ENCODE measurements around the gene RAPGEF1.

The RAPGEF1 gene

GRCh38 chr9:131625508-131625787 is 114.4 kb downstream of the RAPGEF1 start:
- peaks cover 71 to 100% (median 85%) of the 10 kb centered on the region in 11 experiments for H3K36me3 ChIP-seq
- H3K9me3 ChIP-seq (replicated peaks in 1 of 11) = peaks cover 0 to 16% (median 0%) of the 10 kb centered on the region in 11 experiments; a peak in 11 of 22 replicates
- H3K4me1 ChIP-seq = peaks cover 56 to 100% (median 94%) of the 10 kb centered on the region in 10 experiments
- peak overlapping the region in 3 of 11 experiments; percentile 81 to 91 (median 86); a peak in 5 of 22 replicates for H3K4me2 ChIP-seq
- H4K20me1 ChIP-seq = peaks cover 0 to 55% (median 0%) of the 10 kb centered on the region in 11 experiments; a peak in 5 of 22 replicates
- H3K9ac ChIP-seq = peak overlapping the region in 2 of 11 experiments; percentile 39 to 89; a peak in 4 of 22 replicates
- no peak overlapping the region for H3K4me3 ChIP-seq
- no peaks in the 10 kb centered on the region for H3K27me3 ChIP-seq
- H3K27ac ChIP-seq = peak overlapping the region in 7 of 11 experiments; percentile 22 to 97 (median 38); a peak in 10 of 22 replicates
- TF ChIP-seq Cebpa-rat (IDR thresholded peaks at IDR 0.05) = no peak

GRCh38 chr9:131624636-131625507 is 115.0 kb downstream of the RAPGEF1 start:
- peak overlapping the region in 2 of 11 experiments; percentile 39 to 89; a peak in 4 of 22 replicates for H3K9ac ChIP-seq
- H3K36me3 ChIP-seq = peaks cover 76 to 100% (median 91%) of the 10 kb centered on the region in 11 experiments
- peak overlapping the region in 9 of 11 experiments; percentile 16 to 97 (median 38); a peak in 10 of 22 replicates for H3K27ac ChIP-seq
- peak overlapping the region in 5 of 11 experiments; percentile 77 to 91 (median 81); a peak in 9 of 22 replicates for H3K4me2 ChIP-seq
- H4K20me1 ChIP-seq = peaks cover 0 to 51% (median 0%) of the 10 kb centered on the region in 11 experiments; a peak in 5 of 22 replicates
- H3K9me3 ChIP-seq (replicated peaks in 1 of 11) = peaks cover 0 to 16% (median 0%) of the 10 kb centered on the region in 11 experiments; a peak in 11 of 22 replicates
- no peak for TF ChIP-seq Cebpa-rat (IDR thresholded peaks at IDR 0.05)
- H3K4me3 ChIP-seq = no peak overlapping the region
- H3K27me3 ChIP-seq = no peaks in the 10 kb centered on the region
- peaks cover 50 to 100% (median 89%) of the 10 kb centered on the region in 10 experiments for H3K4me1 ChIP-seq

- no peak overlapping the region for H3K4me3 ChIP-seq
- TF ChIP-seq Cebpa-rat (IDR thresholded peaks at IDR 0.05) = no peak
- H3K4me2 ChIP-seq = peak overlapping the region in 5 of 11 experiments; percentile 77 to 91 (median 81); a peak in 11 of 22 replicates
- H3K4me1 ChIP-seq = peaks cover 40 to 100% (median 80%) of the 10 kb centered on the region in 10 experiments
- H3K27me3 ChIP-seq = no peaks in the 10 kb centered on the region
- peaks cover 0 to 53% (median 0%) of the 10 kb centered on the region in 11 experiments; a peak in 5 of 22 replicates for H4K20me1 ChIP-seq
- peak overlapping the region in 2 of 11 experiments; percentile 17 to 37; a peak in 2 of 22 replicates for H3K9ac ChIP-seq
- H3K27ac ChIP-seq = peak overlapping the region in 10 of 11 experiments; percentile 16 to 97 (median 57); a peak in 16 of 22 replicates
- peaks cover 0 to 16% (median 0%) of the 10 kb centered on the region in 11 experiments; a peak in 11 of 22 replicates for H3K9me3 ChIP-seq (replicated peaks in 1 of 11)
- H3K36me3 ChIP-seq = peaks cover 80 to 100% (median 95%) of the 10 kb centered on the region in 11 experiments
These were observed 116.1 kb downstream of the RAPGEF1 start for GRCh38 chr9:131623655-131624330.

- H3K27me3 ChIP-seq = no peaks in the 10 kb centered on the region
- H3K9ac ChIP-seq = peak overlapping the region in 6 of 11 experiments; percentile 21 to 55 (median 28); a peak in 6 of 22 replicates
- H4K20me1 ChIP-seq = peaks cover 0 to 50% (median 0%) of the 10 kb centered on the region in 11 experiments; a peak in 5 of 22 replicates
- H3K27ac ChIP-seq = peak overlapping the region; percentile 35 to 97 (median 62); a peak in 19 of 22 replicates
- peak overlapping the region in 10 of 11 experiments; percentile 4 to 91 (median 60); a peak in 18 of 22 replicates for H3K4me2 ChIP-seq
- H3K4me1 ChIP-seq = peaks cover 28 to 100% (median 78%) of the 10 kb centered on the region in 10 experiments
- peak overlapping the region in 3 of 10 experiments; percentile 2 to 30 (median 8); a peak in 1 of 20 replicates for H3K4me3 ChIP-seq
- peaks cover 0 to 16% (median 0%) of the 10 kb centered on the region in 11 experiments; a peak in 11 of 22 replicates for H3K9me3 ChIP-seq (replicated peaks in 1 of 11)
- peaks cover 91 to 100% (median 99%) of the 10 kb centered on the region in 11 experiments for H3K36me3 ChIP-seq
- TF ChIP-seq Cebpa-rat (IDR thresholded peaks at IDR 0.05) = peak in 3 of 11 experiments; percentile 10 to 52 (median 46); a peak in 2 of 22 replicates
These were observed 117.4 kb downstream of the RAPGEF1 start for GRCh38 chr9:131622523-131622922.

- Histone ChIP-seq H3K27ac (peak overlapping the region; percentile 35 to 97 (median 62); a peak in 20 of 22 replicates), H3K9me3 (replicated peaks in 1 of 11) (peaks cover 0 to 16% (median 0%) of the 10 kb centered on the region in 11 experiments; a peak in 11 of 22 replicates), H3K27me3 (no peaks in the 10 kb centered on the region), H3K4me3 (peak overlapping the region in 1 of 10 experiments; percentile 30; a peak in 2 of 20 replicates), H3K36me3 (peaks cover 98 to 100% (median 100%) of the 10 kb centered on the region in 11 experiments), H3K4me1 (peaks cover 24 to 97% (median 74%) of the 10 kb centered on the region in 10 experiments), H3K4me2 (peak overlapping the region in 10 of 11 experiments; percentile 4 to 91 (median 60); a peak in 18 of 22 replicates), H4K20me1 (peaks cover 0 to 47% (median 0%) of the 10 kb centered on the region in 11 experiments; a peak in 5 of 22 replicates), H3K9ac (peak overlapping the region in 9 of 11 experiments; percentile 6 to 55 (median 25); a peak in 11 of 22 replicates)
- TF ChIP-seq Cebpa-rat (IDR thresholded peaks at IDR 0.05) = 0 out of 22 replicates have a peak, but pooled peaks of 1 of the 11 experiments have one; percentile 4
These were observed 118.1 kb downstream of the RAPGEF1 start for GRCh38 chr9:131621551-131622358.

- Histone ChIP-seq H4K20me1 (peaks cover 0 to 47% (median 0%) of the 10 kb centered on the region in 11 experiments; a peak in 5 of 22 replicates), H3K9ac (peak overlapping the region in 7 of 11 experiments; percentile 12 to 55 (median 25); a peak in 8 of 22 replicates), H3K27ac (peak overlapping the region; percentile 1 to 97 (median 62); a peak in 21 of 22 replicates), H3K9me3 (replicated peaks in 1 of 11) (peaks cover 0 to 16% (median 0%) of the 10 kb centered on the region in 11 experiments; a peak in 11 of 22 replicates), H3K4me3 (no peak overlapping the region), H3K4me1 (peaks cover 21 to 89% (median 70%) of the 10 kb centered on the region in 10 experiments), H3K4me2 (peak overlapping the region in 8 of 11 experiments; percentile 41 to 91 (median 78); a peak in 15 of 22 replicates), H3K36me3 (peaks cover 99 to 100% (median 100%) of the 10 kb centered on the region in 11 experiments), H3K27me3 (no peaks in the 10 kb centered on the region)
- no peak for TF ChIP-seq Cebpa-rat (IDR thresholded peaks at IDR 0.05)
These were observed 118.9 kb downstream of the RAPGEF1 start for GRCh38 chr9:131620764-131621520.
